Retinal pigment epithelial cell (primary cell): ENCODE measurements around the gene DOC2A.

Experiments used
- DNase-seq: peaks from one replicate; pipeline ENCODE4 v3.0.0-alpha.2; 2010; ENCODE audit warnings: low read depth
- H3K4me3 ChIP-seq: 2 replicates; pipeline ENCODE4 v1.5.1; 2011; ENCODE audit warnings: mild to moderate bottlenecking, low read length, control low read depth, moderate library complexity
- TF ChIP-seq, protein P1 (sequence below): conservative IDR thresholded peaks from 2 replicates; pipeline ENCODE4 v1.5.1; 2011; ENCODE audit warnings: low read depth, low read length, control low read depth, inconsistent platforms

Gene DOC2A

DNA sequence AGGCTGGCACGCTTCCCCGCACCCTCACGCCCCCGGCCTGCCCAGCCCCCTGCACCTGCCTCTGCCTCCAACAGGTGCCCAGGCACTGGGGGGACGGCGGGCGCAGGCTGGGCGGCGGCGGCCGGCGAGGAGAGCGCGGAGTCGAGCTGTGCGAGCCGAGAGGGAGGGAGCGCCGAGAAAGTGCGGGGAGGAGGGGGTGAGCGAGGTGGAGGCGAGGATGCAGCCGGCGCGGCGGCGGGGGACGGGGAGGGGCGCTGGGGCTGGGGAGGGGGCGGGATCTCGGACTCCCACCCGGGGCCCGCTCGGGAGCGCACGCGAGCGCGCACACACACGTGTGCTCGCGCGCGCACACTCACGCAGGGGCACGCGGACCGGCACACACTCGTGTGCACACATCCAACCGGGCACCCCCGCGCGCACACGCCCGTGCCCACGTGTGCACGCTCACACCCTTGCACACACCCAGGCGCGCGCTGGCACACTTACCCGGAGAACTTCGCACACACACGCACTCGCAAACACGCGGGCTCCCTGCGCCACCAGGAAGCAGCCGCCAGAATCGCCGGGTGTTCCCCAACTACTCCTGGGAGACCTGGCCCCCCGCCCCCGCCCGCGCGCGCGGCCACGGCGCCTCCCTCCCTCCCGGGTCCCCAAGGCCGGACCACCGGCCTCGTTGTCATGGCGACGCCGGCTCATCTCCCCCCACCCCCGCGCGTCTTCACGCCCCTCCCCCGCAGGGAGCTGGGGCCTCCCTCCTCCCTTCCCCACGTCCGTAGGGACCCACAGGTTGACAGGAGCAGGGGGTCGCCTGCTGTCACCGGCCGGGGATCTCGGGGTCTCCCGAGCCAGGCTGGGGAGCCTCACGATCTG lies at the start of gene DOC2A:
Gene DOC2A (minus strand): TSS at position 184 of the 870 bp plus-strand sequence. CDS start 805 bp downstream, outside the sequence.
- H3K4me3 ChIP-seq: peak within 1 kb of the TSS; percentile 38
- TF ChIP-seq, protein P1, sequence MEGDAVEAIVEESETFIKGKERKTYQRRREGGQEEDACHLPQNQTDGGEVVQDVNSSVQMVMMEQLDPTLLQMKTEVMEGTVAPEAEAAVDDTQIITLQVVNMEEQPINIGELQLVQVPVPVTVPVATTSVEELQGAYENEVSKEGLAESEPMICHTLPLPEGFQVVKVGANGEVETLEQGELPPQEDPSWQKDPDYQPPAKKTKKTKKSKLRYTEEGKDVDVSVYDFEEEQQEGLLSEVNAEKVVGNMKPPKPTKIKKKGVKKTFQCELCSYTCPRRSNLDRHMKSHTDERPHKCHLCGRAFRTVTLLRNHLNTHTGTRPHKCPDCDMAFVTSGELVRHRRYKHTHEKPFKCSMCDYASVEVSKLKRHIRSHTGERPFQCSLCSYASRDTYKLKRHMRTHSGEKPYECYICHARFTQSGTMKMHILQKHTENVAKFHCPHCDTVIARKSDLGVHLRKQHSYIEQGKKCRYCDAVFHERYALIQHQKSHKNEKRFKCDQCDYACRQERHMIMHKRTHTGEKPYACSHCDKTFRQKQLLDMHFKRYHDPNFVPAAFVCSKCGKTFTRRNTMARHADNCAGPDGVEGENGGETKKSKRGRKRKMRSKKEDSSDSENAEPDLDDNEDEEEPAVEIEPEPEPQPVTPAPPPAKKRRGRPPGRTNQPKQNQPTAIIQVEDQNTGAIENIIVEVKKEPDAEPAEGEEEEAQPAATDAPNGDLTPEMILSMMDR: no peak
- no peak for DNase-seq

DNA sequence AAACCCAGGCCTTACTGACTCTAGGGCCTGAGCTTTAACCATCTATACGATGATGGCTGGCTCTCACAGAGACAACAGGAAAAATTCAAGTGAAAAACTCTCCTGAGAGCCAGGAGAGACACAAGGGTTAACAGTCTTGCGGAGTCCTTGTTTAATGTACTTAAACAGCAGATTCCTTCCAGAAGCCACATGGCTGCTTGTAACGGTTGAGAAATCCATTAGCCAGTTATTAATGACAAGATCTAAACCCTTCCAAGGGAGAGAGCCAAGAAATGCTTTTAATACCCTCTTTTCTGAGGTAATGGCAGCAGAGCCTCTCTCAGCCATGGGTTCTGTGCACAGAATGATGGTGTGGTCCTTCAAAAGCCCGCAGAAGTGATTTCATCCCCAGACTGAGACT lies 49.5 kb upstream of the DOC2A start:
- H3K4me3 ChIP-seq: no peak overlapping the region
- DNase-seq: no peak
- TF ChIP-seq, protein P1: no peak

DNA sequence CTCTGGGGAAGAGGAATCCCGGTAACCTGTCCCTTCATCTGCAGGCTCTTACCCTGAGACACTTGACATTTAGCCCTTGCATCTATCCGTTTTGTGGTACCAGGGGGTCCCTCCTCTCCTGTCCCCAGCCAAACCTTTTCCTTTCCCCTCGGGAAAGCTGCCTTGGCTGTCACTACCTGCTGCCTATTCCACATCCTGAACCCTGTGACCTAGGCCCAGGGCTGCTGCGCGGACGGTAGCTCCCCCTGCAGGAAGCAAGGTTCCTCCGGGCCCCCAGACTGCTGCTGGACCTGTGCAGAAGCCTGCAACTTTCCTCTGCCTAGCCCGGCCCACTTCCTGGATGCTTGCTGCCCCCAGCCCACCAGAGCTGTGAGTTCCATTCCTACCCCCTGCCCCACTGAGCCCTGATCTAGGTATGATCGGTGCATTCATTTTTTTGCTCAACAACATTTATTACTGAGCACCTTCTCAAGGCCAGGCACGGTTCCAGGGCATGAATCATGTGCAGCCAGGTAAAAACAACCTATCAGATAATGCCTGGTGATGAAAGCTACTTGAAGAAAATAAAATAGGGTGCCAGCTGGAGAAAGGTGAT lies 44.2 kb upstream of the DOC2A start:
- TF ChIP-seq, protein P1: peak; percentile 78
- no peak for DNase-seq
- H3K4me3 ChIP-seq: no peak overlapping the region

DNA sequence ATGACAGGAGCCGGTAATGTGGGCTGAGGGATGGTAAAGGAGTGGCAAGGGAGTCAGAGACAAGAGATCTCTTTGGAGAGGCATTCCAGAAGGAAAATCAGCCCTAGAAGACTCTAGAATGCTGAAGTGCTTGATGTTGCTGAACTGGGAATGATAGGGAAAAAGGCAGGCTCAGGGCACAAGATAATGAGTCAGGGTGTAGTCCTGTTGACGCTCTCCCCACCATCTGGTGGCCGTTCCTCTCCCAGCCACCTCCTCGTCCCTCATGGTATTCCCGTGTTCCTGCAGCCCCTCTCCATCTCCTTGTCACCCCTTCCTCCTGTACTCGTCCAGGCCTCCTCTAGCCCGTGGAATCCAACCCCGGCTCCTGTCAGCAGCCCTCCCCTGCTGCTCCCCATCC lies 43.6 kb upstream of the DOC2A start:
- no peak overlapping the region for H3K4me3 ChIP-seq
- TF ChIP-seq, protein P1: no peak
- no peak for DNase-seq

DNA sequence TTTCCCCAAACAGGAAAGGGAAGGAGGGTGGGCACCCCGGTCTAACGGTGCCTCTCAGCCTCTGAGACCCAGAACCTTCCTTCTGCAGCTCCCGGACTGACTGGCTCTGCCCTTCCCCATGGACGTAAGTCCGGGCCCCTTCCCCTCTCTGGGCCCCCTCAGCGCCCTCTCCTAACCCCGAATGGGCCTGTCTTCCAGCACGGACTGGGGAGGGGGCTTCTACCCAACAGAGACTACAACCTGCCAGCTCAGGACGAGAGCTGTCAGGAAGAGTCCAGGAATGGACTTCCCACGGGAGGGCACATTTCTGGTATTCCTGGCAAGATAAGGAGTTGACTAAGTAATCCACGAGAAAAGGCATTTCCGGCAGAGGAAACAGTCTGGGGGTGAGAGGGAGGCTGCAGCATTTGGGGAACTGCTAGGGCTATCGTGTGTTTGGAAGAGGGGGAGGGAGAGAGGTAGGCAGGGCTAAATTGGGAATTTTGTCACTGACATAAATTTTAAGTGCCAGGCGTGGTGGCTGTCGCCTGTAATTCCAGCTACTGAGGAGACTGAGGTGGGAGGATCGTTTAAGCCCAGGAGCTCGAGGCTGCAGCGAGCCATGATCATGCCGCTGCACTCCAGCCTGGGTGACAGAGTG lies 42.7 kb upstream of the DOC2A start:
- peak overlapping the region; percentile 66 for H3K4me3 ChIP-seq
- no peak for DNase-seq
- TF ChIP-seq, protein P1: no peak

DNA sequence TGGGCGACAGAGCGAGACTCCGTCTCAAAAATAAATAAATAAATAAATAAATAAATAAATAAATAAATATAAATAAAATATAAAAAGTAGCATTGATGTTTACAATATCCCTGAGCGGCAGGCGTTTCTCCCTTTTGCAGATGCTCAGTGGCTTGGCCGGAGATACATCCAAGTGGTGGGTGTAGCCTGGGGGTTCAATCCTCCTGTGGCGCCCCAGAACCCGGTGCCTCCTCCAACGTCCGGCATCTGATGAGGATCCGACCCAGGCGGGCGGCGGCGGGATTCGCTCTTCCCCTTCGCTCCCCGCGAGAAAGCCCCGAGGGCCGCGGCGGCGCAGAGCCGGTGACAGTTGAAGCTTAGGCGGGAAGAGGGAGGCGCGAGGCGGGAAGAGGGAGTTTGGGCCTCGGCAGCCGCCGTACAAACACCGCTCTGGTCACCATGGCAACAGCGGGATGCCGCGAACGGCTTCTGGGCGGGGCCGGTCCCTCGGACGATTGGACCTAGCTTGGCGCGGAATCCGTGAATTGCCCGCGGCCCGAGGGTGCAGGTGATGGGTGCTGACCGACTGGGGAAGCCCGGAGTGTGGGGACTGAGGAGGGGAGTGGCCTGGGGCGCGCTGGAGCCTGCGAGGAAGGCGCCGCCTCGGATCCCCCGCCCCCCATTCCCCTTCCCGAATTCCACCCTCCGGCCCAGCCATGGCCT lies 42.0 kb upstream of the DOC2A start:
- H3K4me3 ChIP-seq: peak overlapping the region; percentile 66
- TF ChIP-seq, protein P1: no peak
- no peak for DNase-seq
